Measurements from ENCODE around the gene FLT4. TPM values are rescaled to one million over a fixed set of nuclear protein-coding genes. Genes with fewer than 3 reads are reported as not detected.

FLT4 gene
- total RNA-seq, 4 donors from 2014 or later = 3.1 to 47.5 (median 8.0) TPM

DNA sequence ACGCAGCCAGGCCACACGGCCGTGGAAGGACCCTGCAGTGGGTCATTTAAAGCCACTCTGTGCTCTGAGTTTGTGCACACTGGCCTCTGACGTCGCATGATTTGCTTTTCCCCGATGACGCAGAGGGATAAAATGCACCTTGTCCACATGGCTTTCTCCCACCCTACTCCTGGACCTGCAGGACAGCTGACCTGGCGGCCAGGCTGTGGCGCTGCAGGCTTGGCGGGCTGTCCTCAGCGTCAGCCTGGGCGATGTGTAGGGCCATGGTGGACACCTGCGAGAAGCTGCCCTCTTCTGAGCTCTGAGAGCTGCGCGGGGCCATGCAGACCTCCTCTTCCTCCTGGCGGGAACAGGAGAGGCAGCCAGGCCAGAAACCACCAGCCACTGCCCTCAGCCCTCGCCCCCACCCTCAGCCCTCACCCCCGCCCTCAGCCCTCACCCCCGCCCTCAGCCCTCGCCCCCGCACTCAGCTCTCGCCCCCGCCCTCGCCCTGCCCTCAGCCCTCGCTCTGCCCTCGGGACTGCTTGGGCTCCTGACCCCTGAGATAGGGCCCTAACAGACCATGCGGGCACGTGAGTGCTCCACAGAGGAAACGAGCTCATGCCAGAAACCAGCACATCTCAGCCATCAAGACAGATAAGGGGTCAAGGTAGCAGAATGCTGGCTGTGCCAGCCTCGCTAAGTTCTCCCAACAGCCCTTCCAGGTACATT lies 38.1 kb downstream of the FLT4 start:
- TF ChIP-seq, protein P1, sequence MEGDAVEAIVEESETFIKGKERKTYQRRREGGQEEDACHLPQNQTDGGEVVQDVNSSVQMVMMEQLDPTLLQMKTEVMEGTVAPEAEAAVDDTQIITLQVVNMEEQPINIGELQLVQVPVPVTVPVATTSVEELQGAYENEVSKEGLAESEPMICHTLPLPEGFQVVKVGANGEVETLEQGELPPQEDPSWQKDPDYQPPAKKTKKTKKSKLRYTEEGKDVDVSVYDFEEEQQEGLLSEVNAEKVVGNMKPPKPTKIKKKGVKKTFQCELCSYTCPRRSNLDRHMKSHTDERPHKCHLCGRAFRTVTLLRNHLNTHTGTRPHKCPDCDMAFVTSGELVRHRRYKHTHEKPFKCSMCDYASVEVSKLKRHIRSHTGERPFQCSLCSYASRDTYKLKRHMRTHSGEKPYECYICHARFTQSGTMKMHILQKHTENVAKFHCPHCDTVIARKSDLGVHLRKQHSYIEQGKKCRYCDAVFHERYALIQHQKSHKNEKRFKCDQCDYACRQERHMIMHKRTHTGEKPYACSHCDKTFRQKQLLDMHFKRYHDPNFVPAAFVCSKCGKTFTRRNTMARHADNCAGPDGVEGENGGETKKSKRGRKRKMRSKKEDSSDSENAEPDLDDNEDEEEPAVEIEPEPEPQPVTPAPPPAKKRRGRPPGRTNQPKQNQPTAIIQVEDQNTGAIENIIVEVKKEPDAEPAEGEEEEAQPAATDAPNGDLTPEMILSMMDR (IDR thresholded peaks at IDR 0.05; ENCODE audit: low read depth) = no peak

DNA sequence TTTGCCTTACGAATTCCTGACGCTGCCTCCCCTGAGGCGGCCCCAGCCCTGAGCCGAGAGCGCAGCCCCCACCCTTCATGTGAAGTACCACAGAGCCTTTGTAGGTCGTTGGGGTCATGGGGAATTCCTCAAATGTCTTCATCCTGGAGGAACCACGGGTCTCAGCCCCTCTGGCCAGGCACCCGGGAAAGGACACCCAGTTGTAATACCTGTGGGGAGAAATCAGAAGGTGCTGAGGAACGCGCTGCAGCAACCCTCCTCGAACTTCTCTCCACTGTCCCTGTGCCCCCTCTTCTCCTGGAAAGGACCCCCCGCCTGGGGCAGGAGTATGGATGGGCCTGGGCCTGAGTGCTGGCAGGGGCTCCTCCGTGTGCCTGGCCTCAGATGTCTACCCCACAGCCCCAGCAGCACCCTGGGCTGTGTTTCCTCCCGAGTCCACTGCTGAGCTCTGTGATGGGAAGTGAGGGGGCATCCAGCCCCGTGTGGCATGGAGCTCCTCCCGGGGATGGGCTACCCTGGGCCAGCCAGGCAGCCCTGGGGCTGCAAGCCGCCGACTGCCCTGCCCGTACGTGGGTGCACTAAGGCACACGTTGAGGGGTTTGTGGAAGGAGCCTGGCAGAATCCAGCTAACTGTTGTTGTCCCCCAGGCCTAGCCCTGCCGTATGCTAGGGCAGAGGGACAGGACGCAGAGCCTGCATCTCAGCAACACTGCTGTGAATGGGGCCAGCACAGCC lies 39.4 kb downstream of the FLT4 start:
- TF ChIP-seq, protein P1 (IDR thresholded peaks at IDR 0.05; ENCODE audit: low read depth) = no peak

DNA sequence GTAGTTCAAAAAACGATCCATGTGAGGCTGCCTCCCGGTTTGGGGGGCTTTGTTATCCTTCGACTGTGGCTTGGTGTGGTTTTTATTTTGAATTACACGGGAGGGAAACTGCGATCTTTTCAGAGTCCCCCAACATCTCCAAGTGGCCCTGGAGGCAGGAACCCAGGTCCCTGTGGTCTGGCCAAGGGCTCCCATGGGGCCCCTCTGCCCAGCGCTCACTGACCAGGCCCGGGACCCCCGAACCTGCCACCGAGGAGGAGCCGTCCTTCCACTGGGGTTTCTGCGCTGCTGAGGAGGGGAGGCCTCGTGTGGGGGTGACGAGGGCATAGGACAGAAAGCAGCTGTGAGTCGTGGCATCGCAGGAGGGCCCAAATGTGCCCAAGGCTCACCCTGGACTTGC lies 40.0 kb downstream of the FLT4 start:
- TF ChIP-seq, protein P1 (IDR thresholded peaks at IDR 0.05; ENCODE audit: low read depth) = no peak

DNA sequence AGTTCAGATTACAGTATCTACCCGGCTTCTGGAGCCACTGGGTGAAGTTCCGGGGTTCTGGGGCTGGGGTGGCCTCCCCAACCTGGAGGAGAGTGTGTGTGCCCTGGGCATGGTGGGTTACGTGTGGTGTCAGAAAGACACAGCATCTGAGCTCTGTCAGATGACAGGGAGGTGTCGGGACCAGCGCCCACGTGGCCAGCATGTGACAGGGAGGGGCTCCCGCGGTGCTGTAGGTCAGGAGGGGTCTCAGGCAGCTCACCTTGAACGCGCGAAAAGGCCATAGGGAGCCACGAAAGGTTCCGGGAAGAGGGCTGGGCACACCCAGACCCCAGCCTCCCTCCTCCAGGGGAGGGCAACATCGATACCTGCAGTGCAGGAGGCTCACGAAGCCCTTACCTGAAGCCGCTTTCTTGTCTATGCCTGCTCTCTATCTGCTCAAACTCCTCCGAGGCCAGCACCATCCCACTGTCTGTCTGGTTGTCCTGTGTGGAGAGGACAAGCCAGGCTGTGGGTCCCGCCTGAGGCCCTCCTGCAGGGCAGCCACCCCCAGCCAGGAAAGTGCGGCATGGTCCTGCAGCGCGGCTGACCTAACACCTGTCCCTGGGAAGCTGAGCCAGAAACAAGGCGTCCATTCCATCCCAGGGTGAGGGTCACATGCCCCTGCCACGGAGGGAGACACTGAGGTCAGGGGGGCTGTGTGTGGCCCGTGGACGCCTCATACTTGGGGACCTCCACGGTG lies 40.7 kb downstream of the FLT4 start:
- TF ChIP-seq, protein P1 (IDR thresholded peaks at IDR 0.05; ENCODE audit: low read depth) = no peak

DNA sequence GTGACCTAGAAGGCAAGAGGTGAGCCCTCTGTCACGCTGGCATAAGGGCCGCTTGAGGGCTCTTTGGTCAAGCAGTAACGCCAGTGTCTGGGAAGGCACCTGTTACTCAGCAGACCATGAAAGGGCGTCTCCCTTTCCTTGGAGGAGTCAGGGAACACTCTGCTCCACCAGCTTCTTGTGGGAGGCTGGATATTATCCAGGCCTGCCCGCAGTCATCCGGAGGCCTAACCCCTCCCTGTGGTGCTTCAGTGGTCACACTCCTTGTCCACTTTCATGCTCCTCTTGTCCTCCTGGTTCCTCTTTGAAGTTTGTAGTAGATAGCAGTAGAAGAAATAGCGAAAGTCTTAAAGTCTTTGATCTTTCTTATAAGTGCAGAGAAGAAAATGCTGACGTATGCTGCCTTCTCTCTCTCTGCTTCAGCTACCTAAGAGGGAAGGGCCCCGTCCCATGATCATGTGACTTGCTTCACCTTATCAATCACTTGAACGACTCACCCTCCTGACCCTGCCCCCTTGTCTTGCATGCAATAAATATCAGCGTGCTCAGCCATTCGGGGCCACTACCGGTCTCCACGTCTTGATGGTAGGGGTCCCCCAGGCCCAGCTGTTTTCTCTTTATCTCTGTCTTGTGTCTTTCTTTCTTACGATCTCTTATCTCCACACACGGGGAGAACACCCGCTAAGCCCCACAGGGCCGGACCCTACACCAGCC lies 41.4 kb downstream of the FLT4 start:
- TF ChIP-seq, protein P1 (IDR thresholded peaks at IDR 0.05; ENCODE audit: low read depth) = no peak

DNA sequence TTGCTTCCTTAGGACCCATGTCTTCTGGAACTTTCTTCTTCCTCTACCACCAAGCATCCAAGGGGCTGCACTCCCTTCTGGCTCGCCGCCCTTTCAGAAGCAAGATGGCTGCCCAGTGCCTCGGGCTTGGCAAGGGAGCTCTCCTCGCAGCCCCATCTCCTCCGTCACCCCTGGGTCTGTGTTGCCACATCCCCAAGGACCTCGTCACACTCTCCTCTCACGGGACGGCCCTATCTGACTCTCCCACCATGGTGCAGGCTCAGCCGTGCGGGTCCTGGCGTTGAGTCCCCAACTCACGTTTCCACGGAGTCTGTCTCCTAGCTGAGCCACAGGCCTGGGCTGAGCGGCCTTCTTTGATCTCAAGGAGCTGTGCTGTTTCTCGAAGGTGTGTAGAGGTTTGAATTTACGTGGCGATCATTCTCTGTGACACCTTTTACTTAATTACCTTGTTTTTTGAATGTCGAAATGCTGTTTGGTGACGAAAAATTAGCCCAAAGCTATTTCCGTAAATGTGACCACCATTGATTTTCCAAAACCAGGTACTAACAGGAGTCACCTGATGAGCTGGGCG lies 43.1 kb downstream of the FLT4 start:
- TF ChIP-seq, protein P1 (IDR thresholded peaks at IDR 0.05; ENCODE audit: low read depth) = no peak
